Measurements from ENCODE around the gene TMOD2.

Gene TMOD2

GRCh38 chr15:51736751-51737521, 14.5 kb upstream of the TMOD2 start:
- TF ChIP-seq ZFX (IDR thresholded peaks at IDR 0.05; ENCODE audit: borderline replicate concordance) (no peak), CTCF (IDR thresholded peaks at IDR 0.05) (no peak)
- peak overlapping the region; percentile 78 for H3K27ac ChIP-seq

- peak within 1 kb of the TSS; percentile 78 for H3K27ac ChIP-seq
- TF ChIP-seq ZFX (IDR thresholded peaks at IDR 0.05; ENCODE audit: borderline replicate concordance) (no peak), CTCF (IDR thresholded peaks at IDR 0.05) (no peak)
These were observed 13.7 kb upstream of the TMOD2 start, which contains the start of gene LYSMD2 for GRCh38 chr15:51737522-51738305. LYSMD2 (minus strand) TSS chr15:51737655; CDS start chr15:51737622, 33 bp downstream.

GRCh38 chr15:51738553-51738952, 12.8 kb upstream of the TMOD2 start:
- H3K27ac ChIP-seq = peak overlapping the region; percentile 78; the same call in 1 of the 2 replicates
- TF ChIP-seq ZFX (IDR thresholded peaks at IDR 0.05; ENCODE audit: borderline replicate concordance) = no peak
- TF ChIP-seq CTCF (IDR thresholded peaks at IDR 0.05) = no peak

- no peak overlapping the region for H3K27ac ChIP-seq
- no peak for TF ChIP-seq CTCF (IDR thresholded peaks at IDR 0.05)
- TF ChIP-seq ZFX (IDR thresholded peaks at IDR 0.05; ENCODE audit: borderline replicate concordance) = no peak
These were observed 12.2 kb upstream of the TMOD2 start for GRCh38 chr15:51739061-51739712.

- TF ChIP-seq CTCF (IDR thresholded peaks at IDR 0.05) (no peak), ZFX (IDR thresholded peaks at IDR 0.05; ENCODE audit: borderline replicate concordance) (no peak)
- H3K27ac ChIP-seq = no peak overlapping the region
These were observed 2.1 kb upstream of the TMOD2 start for GRCh38 chr15:51749307-51749706.

- H3K27ac ChIP-seq = no peak overlapping the region
- TF ChIP-seq ZFX (IDR thresholded peaks at IDR 0.05; ENCODE audit: borderline replicate concordance) (no peak), CTCF (IDR thresholded peaks at IDR 0.05) (no peak)
These were observed 1.2 kb upstream of the TMOD2 start for GRCh38 chr15:51750186-51750585.
